ENCODE measurements around the gene COX8A. TPM values are rescaled to one million over a fixed set of nuclear protein-coding genes. Genes with fewer than 3 reads are reported as not detected.
"Not testable (repeated sequence)": the region's sequence is repeated elsewhere in the genome, so short reads cannot be mapped to it uniquely, and the experiment has no call there.

Gene COX8A
- total and polyA plus RNA-seq, 2 donors, result 255 to 851 TPM

GRCh38 chr11:63945477-63946163 lies 28.8 kb upstream of the COX8A start:
- 28% methylated on average over 14 of the region's 14 CpGs for WGBS
- H3K36me3 ChIP-seq (ENCODE audit: insufficient read depth), result no peaks in the 10 kb centered on the region
- no peaks in the 10 kb centered on the region for H3K4me1 ChIP-seq (ENCODE audit: insufficient read depth)
- no peak overlapping the region for H3K4me3 ChIP-seq (ENCODE audit: low read depth, low read length)
- DNase-seq (ENCODE audit: extremely low spot score), result peak; percentile 56
- H3K27ac ChIP-seq (ENCODE audit: low read depth), result no peak overlapping the region

DNA sequence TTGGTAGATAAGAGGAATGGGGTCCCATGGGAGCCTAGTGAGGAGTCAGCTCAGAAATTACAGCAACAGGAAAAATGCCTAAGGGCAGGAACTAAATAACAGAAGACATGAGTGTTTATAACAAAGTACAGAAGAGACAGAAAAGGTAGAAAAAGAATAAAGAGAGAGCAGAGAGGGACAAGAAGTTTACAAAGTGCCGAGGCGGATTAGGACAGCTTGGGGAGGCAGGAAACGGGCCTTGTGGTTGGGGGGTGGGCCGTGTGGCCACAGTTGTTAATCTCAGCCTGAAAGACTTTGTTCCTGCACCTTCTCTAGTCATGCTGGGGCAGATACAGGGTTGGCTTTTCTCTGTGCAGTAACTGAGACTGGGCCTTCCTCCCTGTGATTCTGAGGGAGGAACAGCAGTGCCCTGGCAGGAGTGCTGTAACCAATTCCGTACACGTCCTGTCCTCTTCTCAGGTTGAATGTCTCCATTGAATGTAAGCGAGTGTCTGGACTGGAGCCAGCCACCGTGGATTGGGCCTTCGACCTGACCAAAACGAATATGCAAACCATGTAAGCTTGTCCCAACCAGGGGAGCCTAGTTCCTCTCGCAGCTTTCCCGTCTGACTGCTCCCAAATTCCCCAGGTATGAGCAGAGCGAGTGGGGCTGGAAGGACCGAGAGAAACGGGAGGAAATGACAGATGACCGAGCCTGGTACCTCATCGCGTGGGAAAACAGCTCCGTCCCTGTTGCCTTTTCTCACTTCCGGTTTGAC lies 22.5 kb upstream of the COX8A start:
- H3K4me3 ChIP-seq (ENCODE audit: low read depth, low read length), result no peak overlapping the region
- H3K27ac ChIP-seq (ENCODE audit: low read depth), result no peak overlapping the region
- H3K36me3 ChIP-seq (ENCODE audit: insufficient read depth), result no peaks in the 10 kb centered on the region
- H3K4me1 ChIP-seq (ENCODE audit: insufficient read depth), result no peaks in the 10 kb centered on the region
- no peak for DNase-seq (ENCODE audit: extremely low spot score)
- WGBS, result 77% methylated on average over 20 of the region's 20 CpGs

- no peaks in the 10 kb centered on the region for H3K36me3 ChIP-seq (ENCODE audit: insufficient read depth)
- no peak for DNase-seq (ENCODE audit: extremely low spot score)
- H3K4me3 ChIP-seq (ENCODE audit: low read depth, low read length), result no peak overlapping the region
- H3K27ac ChIP-seq (ENCODE audit: low read depth), result no peak overlapping the region
- H3K4me1 ChIP-seq (ENCODE audit: insufficient read depth), result no peaks in the 10 kb centered on the region
- WGBS, result 97% methylated on average over 4 of the region's 4 CpGs
Measured at GRCh38 chr11:63952570-63952969, 21.9 kb upstream of the COX8A start.

GRCh38 chr11:63958008-63958407 lies 16.4 kb upstream of the COX8A start:
- Histone ChIP-seq H3K27ac (ENCODE audit: low read depth) (no peak overlapping the region), H3K4me3 (ENCODE audit: low read depth, low read length) (no peak overlapping the region), H3K36me3 (ENCODE audit: insufficient read depth) (no peaks in the 10 kb centered on the region), H3K4me1 (ENCODE audit: insufficient read depth) (no peaks in the 10 kb centered on the region)
- 87% methylated on average over 5 of the region's 5 CpGs for WGBS
- DNase-seq (ENCODE audit: extremely low spot score), result no peak

GRCh38 chr11:63961608-63962412 lies 12.6 kb upstream of the COX8A start:
- H3K4me1 ChIP-seq (ENCODE audit: insufficient read depth), result no peaks in the 10 kb centered on the region
- H3K4me3 ChIP-seq (ENCODE audit: low read depth, low read length), result no peak overlapping the region
- peak; percentile 71 for DNase-seq (ENCODE audit: extremely low spot score)
- no peaks in the 10 kb centered on the region for H3K36me3 ChIP-seq (ENCODE audit: insufficient read depth)
- WGBS, result 23% methylated on average over 19 of the region's 19 CpGs
- H3K27ac ChIP-seq (ENCODE audit: low read depth), result no peak overlapping the region

GRCh38 chr11:63963895-63964294 lies 10.5 kb upstream of the COX8A start:
- WGBS, result 94% methylated on average over 4 of the region's 4 CpGs
- H3K4me3 ChIP-seq (ENCODE audit: low read depth, low read length); DNase-seq (ENCODE audit: extremely low spot score): not testable (repeated sequence)

DNA sequence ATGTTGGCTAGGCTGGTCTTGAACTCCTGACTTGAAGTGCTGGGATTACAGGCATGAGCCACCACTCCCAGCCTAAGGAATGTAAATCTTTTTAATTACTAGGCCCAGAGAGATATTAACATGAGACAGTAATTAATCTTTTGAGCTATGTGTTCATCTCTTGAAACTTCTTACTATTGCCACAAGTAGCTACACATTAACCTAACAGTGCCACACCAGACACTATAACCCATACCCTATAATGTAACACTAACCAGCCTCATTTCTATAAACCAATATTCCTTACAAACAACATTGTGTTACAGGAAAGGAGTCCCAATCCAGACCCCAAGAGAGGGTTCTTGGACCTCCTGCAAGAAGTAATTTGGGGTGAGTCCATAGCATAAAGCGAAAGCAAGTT lies 8.0 kb upstream of the COX8A start:
- no peaks in the 10 kb centered on the region for H3K36me3 ChIP-seq (ENCODE audit: insufficient read depth)
- no peak overlapping the region for H3K4me3 ChIP-seq (ENCODE audit: low read depth, low read length)
- H3K4me1 ChIP-seq (ENCODE audit: insufficient read depth), result no peaks in the 10 kb centered on the region
- WGBS, result 100% methylated on average over 1 of the region's 1 CpG
- DNase-seq (ENCODE audit: extremely low spot score), result no peak
- no peak overlapping the region for H3K27ac ChIP-seq (ENCODE audit: low read depth)

More at GRCh38 chr11:63963895-63964294, 10.5 kb upstream of the COX8A start:
- not testable (repeated sequence) for H3K36me3 ChIP-seq (ENCODE audit: insufficient read depth); H3K27ac ChIP-seq (ENCODE audit: low read depth); H3K4me1 ChIP-seq (ENCODE audit: insufficient read depth)

DNA sequence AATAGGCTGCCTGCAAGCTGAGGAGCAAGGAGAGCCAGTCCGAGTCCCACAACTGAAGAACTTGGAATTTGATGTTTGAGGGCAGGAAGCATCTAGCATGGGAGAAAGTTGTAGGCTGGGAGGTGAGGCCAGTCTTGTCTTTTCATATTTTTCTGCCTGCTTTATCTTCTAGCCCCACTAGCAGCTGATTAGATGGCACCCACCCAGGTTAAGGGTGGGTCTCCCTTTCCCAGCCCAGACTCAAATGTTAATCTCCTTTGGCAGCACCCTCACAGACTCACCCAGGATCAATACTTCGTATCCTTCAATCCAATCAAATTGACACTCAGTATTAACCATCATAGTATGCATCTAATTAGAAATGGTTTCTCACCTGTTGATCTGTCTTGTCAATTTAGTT lies 5.0 kb upstream of the COX8A start:
- DNase-seq (ENCODE audit: extremely low spot score), result no peak
- H3K4me1 ChIP-seq (ENCODE audit: insufficient read depth), result no peaks in the 10 kb centered on the region
- 85% methylated on average over 2 of the region's 2 CpGs for WGBS
- no peaks in the 10 kb centered on the region for H3K36me3 ChIP-seq (ENCODE audit: insufficient read depth)
- H3K27ac ChIP-seq (ENCODE audit: low read depth), result no peak overlapping the region
- H3K4me3 ChIP-seq (ENCODE audit: low read depth, low read length), result no peak overlapping the region

- Histone ChIP-seq H3K36me3 (ENCODE audit: insufficient read depth) (no peaks in the 10 kb centered on the region), H3K4me1 (ENCODE audit: insufficient read depth) (no peaks in the 10 kb centered on the region), H3K4me3 (ENCODE audit: low read depth, low read length) (no peak overlapping the region), H3K27ac (ENCODE audit: low read depth) (no peak overlapping the region)
- WGBS, result 71% methylated on average over 5 of the region's 5 CpGs
- DNase-seq (ENCODE audit: extremely low spot score), result no peak
Measured at GRCh38 chr11:63970902-63971301, 3.5 kb upstream of the COX8A start.

DNA sequence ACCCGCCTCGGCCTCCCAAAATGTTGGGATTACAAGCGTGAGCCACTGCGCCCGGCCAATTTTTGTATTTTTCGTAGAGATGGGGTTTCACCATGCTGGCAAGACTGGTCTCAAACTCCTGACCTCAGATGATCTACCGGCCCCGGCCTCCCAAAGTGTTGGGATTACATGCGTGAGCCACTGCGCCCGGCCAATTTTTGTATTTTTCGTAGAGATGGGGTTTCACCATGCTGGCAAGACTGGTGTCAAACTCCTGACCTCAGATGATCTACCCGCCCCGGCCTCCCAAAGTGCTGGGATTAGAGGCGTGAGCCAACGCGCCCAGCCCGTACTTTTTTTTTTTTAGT lies 535 bp upstream of the COX8A start:
- H3K36me3 ChIP-seq (ENCODE audit: insufficient read depth); DNase-seq (ENCODE audit: extremely low spot score); H3K4me3 ChIP-seq (ENCODE audit: low read depth, low read length); H3K4me1 ChIP-seq (ENCODE audit: insufficient read depth); H3K27ac ChIP-seq (ENCODE audit: low read depth): not testable (repeated sequence)
- 67% methylated on average over 18 of the region's 18 CpGs for WGBS

DNA sequence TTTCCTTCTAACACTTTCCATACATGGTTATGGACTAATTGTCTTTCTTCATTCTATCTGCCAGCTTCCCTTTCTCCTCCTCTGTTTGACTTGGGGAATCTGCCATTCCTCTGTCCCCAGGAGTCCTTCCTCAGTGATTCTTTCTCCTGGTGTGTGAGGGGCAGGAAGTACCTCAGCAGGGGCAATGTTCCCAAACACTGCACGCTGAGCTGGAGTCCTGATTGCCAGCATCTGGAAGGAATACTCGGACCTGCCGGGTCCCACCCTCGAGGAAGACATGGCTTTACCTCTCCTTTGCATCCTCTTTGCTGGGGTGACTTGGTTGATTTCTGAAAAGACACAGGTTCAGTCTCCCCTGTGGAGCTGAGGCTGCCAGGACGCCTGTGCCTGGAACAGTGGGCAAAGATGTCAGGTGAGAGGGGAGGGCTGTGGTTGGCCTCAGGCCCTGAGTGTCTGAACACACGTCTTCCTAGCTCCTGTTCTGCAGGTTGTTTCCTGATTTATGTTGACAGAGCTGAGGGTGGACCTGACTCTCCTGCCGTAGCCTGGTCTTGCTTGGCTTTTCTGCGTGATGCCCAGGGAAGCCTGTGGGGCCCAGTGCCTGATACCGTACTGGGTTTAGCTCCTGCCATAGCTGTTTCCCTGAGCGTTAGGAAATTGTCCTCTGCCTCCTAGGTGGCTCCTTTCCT lies 4.3 kb downstream of the COX8A start:
- no peak for DNase-seq (ENCODE audit: extremely low spot score)
- H3K27ac ChIP-seq (ENCODE audit: low read depth), result no peak overlapping the region
- WGBS, result 68% methylated on average over 10 of the region's 10 CpGs
- H3K4me3 ChIP-seq (ENCODE audit: low read depth, low read length), result no peak overlapping the region
- no peaks in the 10 kb centered on the region for H3K36me3 ChIP-seq (ENCODE audit: insufficient read depth)
- no peaks in the 10 kb centered on the region for H3K4me1 ChIP-seq (ENCODE audit: insufficient read depth)

DNA sequence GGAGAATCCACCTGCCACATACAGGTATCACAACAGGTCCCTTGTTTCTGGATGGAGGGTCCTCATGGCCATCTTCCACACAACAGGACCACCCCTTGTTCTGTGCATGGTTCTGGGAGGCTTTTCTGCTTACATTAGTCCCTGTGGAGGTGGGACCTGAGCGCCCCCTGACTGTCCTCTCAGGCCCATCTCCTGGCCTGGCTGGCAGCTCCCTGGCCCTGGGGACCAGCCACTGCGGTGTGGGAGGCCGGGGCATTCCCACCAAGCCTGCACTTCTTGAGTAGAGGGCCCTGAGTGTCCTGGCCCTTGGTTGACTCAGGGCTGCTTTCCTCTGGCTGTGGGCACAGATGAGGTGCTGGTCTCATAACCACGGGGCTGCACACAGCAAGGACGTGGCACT lies 5.0 kb downstream of the COX8A start:
- no peaks in the 10 kb centered on the region for H3K4me1 ChIP-seq (ENCODE audit: insufficient read depth)
- no peak overlapping the region for H3K27ac ChIP-seq (ENCODE audit: low read depth)
- no peak for DNase-seq (ENCODE audit: extremely low spot score)
- 89% methylated on average over 5 of the region's 5 CpGs for WGBS
- H3K36me3 ChIP-seq (ENCODE audit: insufficient read depth), result no peaks in the 10 kb centered on the region
- H3K4me3 ChIP-seq (ENCODE audit: low read depth, low read length), result no peak overlapping the region

- peak overlapping the region; percentile 92 for H3K4me3 ChIP-seq (ENCODE audit: low read depth, low read length)
- no peak overlapping the region for H3K27ac ChIP-seq (ENCODE audit: low read depth)
- DNase-seq (ENCODE audit: extremely low spot score), result no peak
- WGBS, result under 1% methylated on average over 18 of the region's 18 CpGs
- H3K36me3 ChIP-seq (ENCODE audit: insufficient read depth), result no peaks in the 10 kb centered on the region
- H3K4me1 ChIP-seq (ENCODE audit: insufficient read depth), result no peaks in the 10 kb centered on the region
Measured at GRCh38 chr11:63985812-63986155, 11.4 kb downstream of the COX8A start.
